Neural progenitor cell (in vitro differentiated cells): ENCODE data around the gene EIF5.

ENCODE experiments used
- EZH2 ChIP-seq: fragments of 200-600 bp; sonication (generic); IDR thresholded peaks from 2 replicates; pipeline ENCODE4 v1.6.1; 2017; ENCODE audit warnings: antibody characterized with exemption, mild to moderate bottlenecking, moderate library complexity
- EZH2phosphoT487 ChIP-seq: fragments of 200-600 bp; sonication (generic); IDR thresholded peaks from 2 replicates; pipeline ENCODE4 v1.6.1; 2017; ENCODE audit warnings: antibody characterized with exemption
- TF ChIP-seq, protein P1 (sequence below): fragments of 200-600 bp; sonication (generic); IDR thresholded peaks from 2 replicates; pipeline ENCODE4 v1.5.1; 2017; ENCODE audit warnings: antibody characterized with exemption, mild to moderate bottlenecking

DNA sequence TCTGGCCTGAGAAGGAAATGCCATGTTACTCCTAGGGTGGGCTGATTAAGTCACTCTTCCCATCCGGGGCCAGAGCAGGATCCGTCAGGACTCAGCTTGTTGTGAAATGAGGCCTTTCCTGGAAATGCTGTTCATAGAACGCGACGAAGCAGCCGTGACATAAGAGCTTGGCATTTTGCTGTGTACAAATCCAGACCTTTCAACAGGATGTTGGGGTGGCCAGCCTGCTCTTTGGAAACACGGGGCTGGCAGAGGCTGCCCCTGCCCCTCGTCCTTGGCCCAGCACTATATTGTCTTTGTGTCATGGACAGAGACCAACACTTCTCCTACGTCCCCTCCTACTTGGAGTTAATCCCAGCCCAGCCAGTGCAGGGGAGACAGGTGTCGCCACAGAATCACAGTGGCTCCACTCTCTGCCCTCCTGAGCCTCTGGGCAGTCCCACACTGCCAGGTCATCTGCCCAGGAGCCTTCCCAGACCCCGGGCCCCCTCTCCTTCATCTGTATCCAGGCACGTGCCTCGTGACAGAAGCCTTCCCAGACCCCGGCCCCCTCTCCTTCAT, 18.6 kb upstream of the EIF5 start:
- TF ChIP-seq, protein P1, sequence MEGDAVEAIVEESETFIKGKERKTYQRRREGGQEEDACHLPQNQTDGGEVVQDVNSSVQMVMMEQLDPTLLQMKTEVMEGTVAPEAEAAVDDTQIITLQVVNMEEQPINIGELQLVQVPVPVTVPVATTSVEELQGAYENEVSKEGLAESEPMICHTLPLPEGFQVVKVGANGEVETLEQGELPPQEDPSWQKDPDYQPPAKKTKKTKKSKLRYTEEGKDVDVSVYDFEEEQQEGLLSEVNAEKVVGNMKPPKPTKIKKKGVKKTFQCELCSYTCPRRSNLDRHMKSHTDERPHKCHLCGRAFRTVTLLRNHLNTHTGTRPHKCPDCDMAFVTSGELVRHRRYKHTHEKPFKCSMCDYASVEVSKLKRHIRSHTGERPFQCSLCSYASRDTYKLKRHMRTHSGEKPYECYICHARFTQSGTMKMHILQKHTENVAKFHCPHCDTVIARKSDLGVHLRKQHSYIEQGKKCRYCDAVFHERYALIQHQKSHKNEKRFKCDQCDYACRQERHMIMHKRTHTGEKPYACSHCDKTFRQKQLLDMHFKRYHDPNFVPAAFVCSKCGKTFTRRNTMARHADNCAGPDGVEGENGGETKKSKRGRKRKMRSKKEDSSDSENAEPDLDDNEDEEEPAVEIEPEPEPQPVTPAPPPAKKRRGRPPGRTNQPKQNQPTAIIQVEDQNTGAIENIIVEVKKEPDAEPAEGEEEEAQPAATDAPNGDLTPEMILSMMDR: no peak
- TF ChIP-seq EZH2 (no peak), EZH2phosphoT487 (no peak)
